H1 (cell line): ENCODE measurements around the gene HDAC9. TPM values are rescaled to one million over a fixed set of nuclear protein-coding genes. Genes with fewer than 3 reads are reported as not detected.

Experiments
- CBX5 ChIP-seq: fragments of 300-800, 300-1000 bp; sonication (generic); IDR thresholded peaks from 2 replicates; pipeline ENCODE4 v1.7.1; 2016; ENCODE audit warnings: antibody characterized with exemption, low read length, low read depth
- TEAD4 ChIP-seq: IDR thresholded peaks from 2 replicates; pipeline ENCODE4 v1.6.1; 2012; ENCODE audit warnings: low read depth, low read length, inconsistent platforms, mixed read lengths
- polyA plus RNA-seq, 7 experiments: library from polyadenylated mRNA; depleted of rRNA in 3 of 7; stranded (reverse) in 5 of 7; unstranded in 2 of 7; fragments of >200 nt in 5 of 7; fragments of 200-250 nt in 2 of 7; gene quantifications; 1 replicate in 5 of 7; 2 replicates in 1 of 7; 4 replicates in 1 of 7; pipeline versions ENCODE4 v1.2.1 to v1.2.3, GENCODE V29; 2011 to 2013; ENCODE audit warnings: missing spikeins in 2 of 7, mixed read lengths in 2 of 7
- total RNA-seq: library from RNA; stranded (reverse); fragmentation: NEBNext Ultra II Directional; extraction: Animal tissue kit (Norgen Biotek cat#: 25700); gene quantifications from 2 replicates; pipeline ENCODE4 v1.2.1, GENCODE V29; 2021
- TF ChIP-seq, protein P1 (sequence below): IDR thresholded peaks from 2 replicates; pipeline ENCODE4 v1.6.1; 2012; ENCODE audit warnings: low read length, inconsistent platforms

The HDAC9 gene
- total and polyA plus RNA-seq, 2 of the 8 experiments (the other 6 are each of a cell fraction or from before 2014, with no cell fraction given) = 9.5 to 13.1 TPM

DNA sequence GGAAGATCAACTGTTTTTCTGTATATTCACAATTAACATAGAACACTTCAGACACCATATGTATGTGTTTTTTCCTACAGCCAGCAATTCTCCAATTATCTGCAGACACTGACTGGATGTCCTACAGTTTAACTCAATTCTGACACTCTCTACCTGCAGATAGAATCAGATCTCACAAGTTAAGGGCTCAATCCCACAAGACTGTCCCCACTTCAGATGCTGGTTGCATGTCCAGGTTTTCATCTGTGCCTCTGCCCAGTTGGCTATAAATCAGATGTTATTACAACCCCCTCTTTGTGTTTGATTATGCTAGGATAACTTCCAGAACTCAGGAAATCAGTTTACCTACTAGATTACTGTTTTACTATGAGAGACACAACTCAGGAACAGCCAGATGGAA lies 326.0 kb downstream of the HDAC9 start (continued):
- TF ChIP-seq, protein P1, sequence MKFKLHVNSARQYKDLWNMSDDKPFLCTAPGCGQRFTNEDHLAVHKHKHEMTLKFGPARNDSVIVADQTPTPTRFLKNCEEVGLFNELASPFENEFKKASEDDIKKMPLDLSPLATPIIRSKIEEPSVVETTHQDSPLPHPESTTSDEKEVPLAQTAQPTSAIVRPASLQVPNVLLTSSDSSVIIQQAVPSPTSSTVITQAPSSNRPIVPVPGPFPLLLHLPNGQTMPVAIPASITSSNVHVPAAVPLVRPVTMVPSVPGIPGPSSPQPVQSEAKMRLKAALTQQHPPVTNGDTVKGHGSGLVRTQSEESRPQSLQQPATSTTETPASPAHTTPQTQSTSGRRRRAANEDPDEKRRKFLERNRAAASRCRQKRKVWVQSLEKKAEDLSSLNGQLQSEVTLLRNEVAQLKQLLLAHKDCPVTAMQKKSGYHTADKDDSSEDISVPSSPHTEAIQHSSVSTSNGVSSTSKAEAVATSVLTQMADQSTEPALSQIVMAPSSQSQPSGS = no peak
- TF ChIP-seq TEAD4 = no peak
- TF ChIP-seq CBX5 = no peak
- TF ChIP-seq, all 59 proteins: peak for 0
